GM21723 (cell line): ENCODE measurements around the gene SLX4IP.

Source experiments
- ATAC-seq: cut with Tn5 transposase; IDR thresholded peaks from one replicate; pipeline ENCODE4 v1.9.1; 2021; ENCODE audit warnings: mild to moderate bottlenecking, moderate library complexity; ENCODE audit not compliant: unreplicated experiment

SLX4IP gene

GRCh38 chr20:10625641-10626040 is 190.5 kb downstream of the SLX4IP start:
- no peak for ATAC-seq

- no peak for ATAC-seq
Measured at GRCh38 chr20:10626896-10627295, 191.8 kb downstream of the SLX4IP start.

- ATAC-seq, result no peak
Measured at GRCh38 chr20:10629946-10630650, 195.0 kb downstream of the SLX4IP start.

- no peak for ATAC-seq
Measured at GRCh38 chr20:10631126-10631525, 196.0 kb downstream of the SLX4IP start.

GRCh38 chr20:10632721-10633509 is 197.8 kb downstream of the SLX4IP start:
- no peak for ATAC-seq

GRCh38 chr20:10633718-10634117 is 198.6 kb downstream of the SLX4IP start:
- no peak for ATAC-seq

- no peak for ATAC-seq
Measured at GRCh38 chr20:10634211-10634610, 199.1 kb downstream of the SLX4IP start.

- ATAC-seq, result no peak
Measured at GRCh38 chr20:10634683-10635411, 199.7 kb downstream of the SLX4IP start.

GRCh38 chr20:10635476-10636208 is 200.5 kb downstream of the SLX4IP start:
- ATAC-seq, result no peak

- ATAC-seq, result no peak
Measured at GRCh38 chr20:10636326-10636818, 201.3 kb downstream of the SLX4IP start.

GRCh38 chr20:10637031-10637559 is 202.0 kb downstream of the SLX4IP start:
- no peak for ATAC-seq

GRCh38 chr20:10637563-10637962 is 202.5 kb downstream of the SLX4IP start:
- no peak for ATAC-seq

- no peak for ATAC-seq
Measured at GRCh38 chr20:10639077-10639736, 204.1 kb downstream of the SLX4IP start.

- no peak for ATAC-seq
Measured at GRCh38 chr20:10639737-10640556, 204.8 kb downstream of the SLX4IP start.

- no peak for ATAC-seq
Measured at GRCh38 chr20:10640897-10641296, 205.8 kb downstream of the SLX4IP start.

GRCh38 chr20:10641467-10641866 is 206.4 kb downstream of the SLX4IP start:
- ATAC-seq, result no peak

- no peak for ATAC-seq
Measured at GRCh38 chr20:10641893-10642292, 206.8 kb downstream of the SLX4IP start.

GRCh38 chr20:10642856-10643559 is 207.9 kb downstream of the SLX4IP start:
- ATAC-seq, result no peak

GRCh38 chr20:10643560-10643873 is 208.4 kb downstream of the SLX4IP start:
- ATAC-seq, result no peak
